Kidney epithelial cell (primary cell): ENCODE results near the gene MSN. TPM values are rescaled to one million over a fixed set of nuclear protein-coding genes. Genes with fewer than 3 reads are reported as not detected.

Experiments used
- DNase-seq: peaks from one replicate; pipeline ENCODE4 v3.0.0-alpha.2; 2010; ENCODE audit warnings: low read depth
- H3K27me3 ChIP-seq: 2 replicates; pipeline ENCODE4 v1.6.0; 2011; ENCODE audit warnings: low read length; ENCODE audit not compliant: control insufficient read depth, insufficient read depth
- H3K36me3 ChIP-seq: 2 replicates; pipeline ENCODE4 v1.5.1; 2011; ENCODE audit warnings: low read length; ENCODE audit not compliant: control insufficient read depth, insufficient read depth
- H3K4me3 ChIP-seq: 2 replicates; pipeline ENCODE4 v1.5.1; 2011; ENCODE audit warnings: low read depth, mild to moderate bottlenecking, control low read depth, low read length
- total RNA-seq: library from RNA; depleted of rRNA; stranded (reverse); fragments of >200 nt; gene quantifications from 2 replicates; pipeline ENCODE4 v1.2.3, GENCODE V29; 2015
- TF ChIP-seq, protein P1 (sequence below): IDR thresholded peaks from 2 replicates; pipeline ENCODE4 v1.5.1; 2011; ENCODE audit warnings: mild to moderate bottlenecking, moderate library complexity, low read length, control low read depth, inconsistent platforms; ENCODE audit not compliant: insufficient read depth, poor library complexity, severe bottlenecking

Gene MSN
- total RNA-seq, 1 donor from 2014 or later: 402 TPM

DNA sequence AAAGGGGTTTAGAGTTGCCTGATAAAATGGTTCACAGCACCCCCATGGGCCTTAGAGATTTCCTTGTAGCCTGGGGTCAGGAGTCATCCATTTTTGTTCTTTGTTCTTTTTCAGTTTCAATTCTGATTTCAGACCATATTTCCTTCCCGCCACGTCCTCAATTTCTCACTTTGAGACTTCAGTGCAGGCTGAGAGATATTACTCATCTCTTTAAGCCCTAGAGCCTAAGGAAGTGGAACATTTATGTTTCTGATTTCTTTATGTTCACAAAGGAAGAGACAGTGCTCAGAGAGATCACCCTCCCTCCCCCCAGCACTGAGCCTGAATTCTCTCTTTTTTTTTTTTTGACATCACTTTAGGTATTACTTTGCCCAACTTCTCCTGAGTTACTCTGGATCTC, 56.3 kb downstream of the MSN start:
- no peak for DNase-seq
- Histone ChIP-seq H3K27me3 (no peaks in the 10 kb centered on the region), H3K36me3 (no peaks in the 10 kb centered on the region), H3K4me3 (no peak overlapping the region)
- TF ChIP-seq, protein P1, sequence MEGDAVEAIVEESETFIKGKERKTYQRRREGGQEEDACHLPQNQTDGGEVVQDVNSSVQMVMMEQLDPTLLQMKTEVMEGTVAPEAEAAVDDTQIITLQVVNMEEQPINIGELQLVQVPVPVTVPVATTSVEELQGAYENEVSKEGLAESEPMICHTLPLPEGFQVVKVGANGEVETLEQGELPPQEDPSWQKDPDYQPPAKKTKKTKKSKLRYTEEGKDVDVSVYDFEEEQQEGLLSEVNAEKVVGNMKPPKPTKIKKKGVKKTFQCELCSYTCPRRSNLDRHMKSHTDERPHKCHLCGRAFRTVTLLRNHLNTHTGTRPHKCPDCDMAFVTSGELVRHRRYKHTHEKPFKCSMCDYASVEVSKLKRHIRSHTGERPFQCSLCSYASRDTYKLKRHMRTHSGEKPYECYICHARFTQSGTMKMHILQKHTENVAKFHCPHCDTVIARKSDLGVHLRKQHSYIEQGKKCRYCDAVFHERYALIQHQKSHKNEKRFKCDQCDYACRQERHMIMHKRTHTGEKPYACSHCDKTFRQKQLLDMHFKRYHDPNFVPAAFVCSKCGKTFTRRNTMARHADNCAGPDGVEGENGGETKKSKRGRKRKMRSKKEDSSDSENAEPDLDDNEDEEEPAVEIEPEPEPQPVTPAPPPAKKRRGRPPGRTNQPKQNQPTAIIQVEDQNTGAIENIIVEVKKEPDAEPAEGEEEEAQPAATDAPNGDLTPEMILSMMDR: no peak

DNA sequence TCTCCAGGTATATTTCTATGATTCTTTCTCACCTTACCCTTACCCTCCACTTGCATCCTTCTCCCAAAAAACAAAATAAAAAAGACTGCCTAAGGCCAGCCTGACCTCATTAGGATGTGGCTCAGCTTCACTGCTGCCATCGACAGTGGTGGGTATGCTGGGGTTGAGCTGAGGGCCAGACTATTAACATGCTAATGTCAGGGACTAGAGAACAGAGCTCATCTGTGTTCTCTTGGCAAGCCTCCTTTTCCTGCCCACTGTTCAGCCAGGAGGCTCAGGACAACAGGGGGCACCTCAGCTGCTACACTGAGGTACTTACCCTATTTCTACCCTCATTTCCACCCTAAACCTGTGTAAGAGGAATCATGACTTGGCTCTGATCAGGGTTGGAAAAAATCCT, 59.3 kb downstream of the MSN start:
- Histone ChIP-seq H3K27me3 (no peaks in the 10 kb centered on the region), H3K36me3 (no peaks in the 10 kb centered on the region), H3K4me3 (no peak overlapping the region)
- TF ChIP-seq, protein P1: no peak
- no peak for DNase-seq

DNA sequence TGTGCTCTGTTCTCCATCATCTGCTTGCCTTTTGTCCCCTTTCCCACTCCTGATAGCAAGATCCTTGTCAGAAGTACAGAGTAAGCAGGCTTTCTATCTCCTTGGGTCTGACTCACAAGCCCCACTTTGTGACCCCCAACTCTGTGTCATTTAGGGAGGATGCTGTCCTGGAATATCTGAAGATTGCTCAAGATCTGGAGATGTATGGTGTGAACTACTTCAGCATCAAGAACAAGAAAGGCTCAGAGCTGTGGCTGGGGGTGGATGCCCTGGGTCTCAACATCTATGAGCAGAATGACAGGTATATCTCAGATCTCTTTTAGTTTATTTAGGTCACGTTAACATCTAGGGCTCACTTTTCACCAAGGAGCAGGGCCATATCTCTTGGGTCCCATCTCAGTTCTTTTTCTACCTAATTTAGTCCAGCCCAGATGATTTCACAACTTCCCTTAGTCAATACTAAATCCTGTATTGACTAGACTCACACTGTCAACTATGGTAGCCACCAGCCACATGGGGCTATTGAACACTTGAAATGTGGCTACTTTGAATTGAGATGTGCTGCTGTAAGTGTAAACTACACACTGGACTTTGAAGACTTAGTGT, 64.3 kb downstream of the MSN start:
- DNase-seq: no peak
- TF ChIP-seq, protein P1: no peak
- H3K27me3 ChIP-seq: no peaks in the 10 kb centered on the region
- H3K36me3 ChIP-seq: no peaks in the 10 kb centered on the region
- H3K4me3 ChIP-seq: no peak overlapping the region

DNA sequence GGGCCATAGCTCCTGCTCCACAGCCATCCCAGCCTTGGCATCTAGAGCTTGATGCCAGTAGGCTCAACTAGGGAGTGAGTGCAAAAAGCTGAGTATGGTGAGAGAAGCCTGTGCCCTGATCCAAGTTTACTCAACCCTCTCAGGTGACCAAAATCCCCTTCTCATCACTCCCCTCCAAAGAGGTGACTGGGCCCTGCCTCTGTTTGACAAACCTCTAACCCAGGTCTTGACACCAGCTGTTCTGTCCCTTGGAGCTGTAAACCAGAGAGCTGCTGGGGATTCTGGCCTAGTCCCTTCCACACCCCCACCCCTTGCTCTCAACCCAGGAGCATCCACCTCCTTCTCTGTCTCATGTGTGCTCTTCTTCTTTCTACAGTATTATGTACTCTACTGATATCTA, 73.5 kb downstream of the MSN start:
- Histone ChIP-seq H3K36me3 (no peaks in the 10 kb centered on the region), H3K4me3 (no peak overlapping the region), H3K27me3 (no peaks in the 10 kb centered on the region)
- TF ChIP-seq, protein P1: no peak
- no peak for DNase-seq

DNA sequence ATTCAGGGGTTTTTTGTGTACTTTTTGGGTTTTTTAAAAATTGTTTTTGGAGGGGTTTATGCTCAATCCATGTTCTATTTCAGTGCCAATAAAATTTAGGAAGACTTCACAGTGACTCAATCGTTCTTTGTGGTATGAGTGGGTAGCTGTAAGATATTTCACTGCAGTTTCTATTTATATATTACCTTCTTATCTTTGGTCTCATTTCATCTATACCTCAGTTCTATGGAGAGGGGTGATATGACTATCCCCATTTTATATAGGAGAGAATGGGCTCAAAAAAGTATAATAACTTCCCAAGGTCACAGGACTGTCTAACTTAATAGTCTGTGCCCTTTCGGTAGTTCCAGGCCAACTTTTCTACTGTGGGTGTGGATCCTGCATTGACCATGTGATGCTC, 74.4 kb downstream of the MSN start:
- H3K36me3 ChIP-seq: no peaks in the 10 kb centered on the region
- TF ChIP-seq, protein P1: no peak

DNA sequence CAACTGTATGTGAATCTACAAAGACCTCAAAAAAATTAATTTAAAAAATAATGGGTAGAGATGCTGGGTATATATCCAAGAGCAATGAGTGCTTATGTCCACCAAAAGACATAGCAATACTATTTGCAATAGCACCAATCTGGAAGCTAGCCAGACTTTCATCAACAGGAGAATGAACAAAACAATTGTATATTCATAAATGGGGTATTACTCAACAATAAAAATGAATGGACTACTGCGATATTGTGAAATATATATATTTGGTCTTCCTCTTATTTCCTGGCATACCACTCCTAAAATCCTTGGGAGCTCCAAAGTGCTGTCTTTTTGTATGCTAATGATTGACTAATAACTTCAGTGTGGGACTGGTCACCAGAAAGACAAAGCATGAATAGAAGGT, 77.5 kb downstream of the MSN start:
- no peak for DNase-seq

More for the DNA sequence above, 74.4 kb downstream of the MSN start:
- Histone ChIP-seq H3K4me3 (no peak overlapping the region), H3K27me3 (no peaks in the 10 kb centered on the region)
- no peak for DNase-seq

More for the DNA sequence above, 77.5 kb downstream of the MSN start:
- no peaks in the 10 kb centered on the region for H3K27me3 ChIP-seq
- no peaks in the 10 kb centered on the region for H3K36me3 ChIP-seq
- H3K4me3 ChIP-seq: no peak overlapping the region
- TF ChIP-seq, protein P1: no peak
